HG03520 (cell line): ENCODE measurements around the gene SCGB1D2.

Experiments used
- ATAC-seq: cut with Tn5 transposase; IDR thresholded peaks from one replicate; pipeline ENCODE4 v1.9.1; 2021; ENCODE audit warnings: mild to moderate bottlenecking, moderate library complexity; ENCODE audit not compliant: unreplicated experiment

SCGB1D2 gene

GRCh38 chr11:62256281-62256680, 14.2 kb downstream of the SCGB1D2 start:
- ATAC-seq: no peak

GRCh38 chr11:62260261-62260953, 18.4 kb downstream of the SCGB1D2 start:
- ATAC-seq: no peak

GRCh38 chr11:62264004-62264403, 22.0 kb downstream of the SCGB1D2 start:
- ATAC-seq: no peak

DNA sequence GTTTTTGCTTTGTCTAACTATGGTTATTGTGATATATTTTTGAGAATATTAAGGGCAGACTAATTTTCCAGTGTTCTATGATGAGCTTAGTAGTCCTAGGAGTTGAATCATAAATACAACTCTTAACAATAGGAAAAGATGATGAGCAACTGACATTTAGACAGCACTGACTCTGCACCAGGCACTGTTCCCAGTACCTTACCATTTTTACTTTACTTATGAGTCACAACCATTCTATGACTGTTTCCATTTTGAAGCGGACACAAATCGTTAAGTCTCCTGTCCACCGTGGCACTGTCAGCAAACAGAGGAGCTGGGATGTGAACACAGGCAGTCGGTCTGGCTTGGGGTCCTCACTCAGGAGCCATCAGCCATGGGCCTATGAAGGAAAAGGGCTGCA, 24.5 kb downstream of the SCGB1D2 start:
- ATAC-seq: no peak

DNA sequence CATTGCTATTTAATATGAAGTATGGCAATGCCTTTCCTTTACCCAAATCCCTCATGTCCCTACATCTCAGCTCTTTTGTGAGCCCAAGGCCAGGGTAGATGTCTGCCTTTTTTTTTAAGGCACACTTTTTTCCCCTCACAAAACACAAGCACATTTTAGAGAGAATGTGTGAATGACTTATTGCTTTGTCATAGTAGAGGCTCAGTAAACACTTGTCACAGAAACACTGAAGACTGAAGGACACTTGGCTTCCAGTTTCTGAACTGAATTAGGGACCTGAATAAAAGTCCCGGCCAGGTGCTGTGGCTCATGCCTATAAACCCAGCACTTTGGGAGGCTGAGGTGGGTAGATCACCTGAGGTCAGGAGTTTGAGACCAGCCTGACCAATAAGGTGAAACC, 25.0 kb downstream of the SCGB1D2 start:
- ATAC-seq: no peak

GRCh38 chr11:62267576-62267975, 25.5 kb downstream of the SCGB1D2 start:
- no peak for ATAC-seq

- no peak for ATAC-seq
Measured at GRCh38 chr11:62269654-62270278, 27.7 kb downstream of the SCGB1D2 start, which contains the start of gene SCGB2A2. Gene SCGB2A2, plus strand, starts transcription at chr11:62270158. Its CDS starts 59 bp downstream, at chr11:62270217.

GRCh38 chr11:62273284-62273683, 31.2 kb downstream of the SCGB1D2 start:
- ATAC-seq: no peak

- ATAC-seq: no peak
Measured at GRCh38 chr11:62273789-62274275, 31.8 kb downstream of the SCGB1D2 start.

- ATAC-seq: no peak
Measured at GRCh38 chr11:62280452-62280851, 38.4 kb downstream of the SCGB1D2 start.
